Left colon (tissue), 2 donors: Measurements from ENCODE around the gene DPP10. TPM values are rescaled to one million over a fixed set of nuclear protein-coding genes. Genes with fewer than 3 reads are reported as not detected.

Experiments
- ATAC-seq: fragments of 200-7000 bp; cut with Tn5 transposase; one replicate; pipeline ENCODE4 v1.9.1; 2020; ENCODE audit warnings: mild to moderate bottlenecking, moderate library complexity
- DNase-seq, 2 donors: peaks; one replicate each; pipeline ENCODE4 v3.0.0-alpha.2; 2020
- intact Hi-C, 2 donors: fragments of 100-400 bp; cut with DNase I in 1 of 2; cut with micrococcal nuclease in 1 of 2; formaldehyde crosslinking; loops; one replicate each; pipeline versions ENCODE4 v1.11.2 to v1.14.0; 2022; cut with DNase I, micrococcal nuclease
- total RNA-seq, 2 donors: library from RNA; stranded (reverse); fragmentation: NEBNext Ultra II Directional; extraction: Animal tissue kit (Norgen Biotek cat#: 25700); gene quantifications; one replicate each; pipeline ENCODE4 v1.2.1, GENCODE V29; 2021
- donor health status: DM: no; HTN: no; CAD: no.
- donor health status: DM: yes; HTN: yes; CAD: no.

The DPP10 gene
- total RNA-seq, 2 donors from 2014 or later, result 6.1 to 11.2 TPM

- intact Hi-C loops, result no loop called here
- ATAC-seq (no peak), DNase-seq (no peak)
Measured at GRCh38 chr2:115533081-115533480, 1090.6 kb downstream of the DPP10 start.

GRCh38 chr2:115541814-115542213 is 1099.4 kb downstream of the DPP10 start:
- DNase-seq, result no peak
- ATAC-seq, result no peak
- intact Hi-C loops, result no loop called here

- DNase-seq (no peak), ATAC-seq (no peak)
- intact Hi-C loops, result no loop called here
Measured at GRCh38 chr2:115542331-115542730, 1099.9 kb downstream of the DPP10 start.

GRCh38 chr2:115543024-115543423 is 1100.6 kb downstream of the DPP10 start:
- intact Hi-C loops, result no loop called here
- no peak for ATAC-seq
- DNase-seq, result no peak

GRCh38 chr2:115543461-115543860 is 1101.0 kb downstream of the DPP10 start:
- no peak for DNase-seq
- intact Hi-C loops, result no loop called here
- no peak for ATAC-seq

GRCh38 chr2:115549611-115550130 is 1107.2 kb downstream of the DPP10 start:
- intact Hi-C loops, result no loop called here

GRCh38 chr2:115552726-115553125 is 1110.3 kb downstream of the DPP10 start:
- intact Hi-C loops, result no loop called here
- ATAC-seq (no peak), DNase-seq (no peak)

More at GRCh38 chr2:115549611-115550130, 1107.2 kb downstream of the DPP10 start:
- ATAC-seq (no peak), DNase-seq (no peak)

- ATAC-seq (no peak), DNase-seq (no peak)
- intact Hi-C loops, result no loop called here
Measured at GRCh38 chr2:115554153-115554552, 1111.7 kb downstream of the DPP10 start.

- DNase-seq, result no peak
- ATAC-seq, result no peak
Measured at GRCh38 chr2:115558725-115559124, 1116.3 kb downstream of the DPP10 start.

GRCh38 chr2:115560666-115561065 is 1118.2 kb downstream of the DPP10 start:
- ATAC-seq, result no peak
- intact Hi-C loops, result no loop called here
- DNase-seq, result no peak

More at GRCh38 chr2:115558725-115559124, 1116.3 kb downstream of the DPP10 start:
- intact Hi-C loops, result no loop called here

- DNase-seq (no peak), ATAC-seq (no peak)
- intact Hi-C loops, result no loop called here
Measured at GRCh38 chr2:115568643-115569042, 1126.2 kb downstream of the DPP10 start.

- DNase-seq (no peak), ATAC-seq (no peak)
- intact Hi-C loops, result no loop called here
Measured at GRCh38 chr2:115569547-115569946, 1127.1 kb downstream of the DPP10 start.

GRCh38 chr2:115572746-115573145 is 1130.3 kb downstream of the DPP10 start:
- intact Hi-C loops, result no loop called here

GRCh38 chr2:115573756-115574155 is 1131.3 kb downstream of the DPP10 start:
- ATAC-seq (no peak), DNase-seq (no peak)
- intact Hi-C loops, result no loop called here

More at GRCh38 chr2:115572746-115573145, 1130.3 kb downstream of the DPP10 start:
- no peak for DNase-seq
- ATAC-seq, result no peak

- DNase-seq (no peak), ATAC-seq (no peak)
- intact Hi-C loops, result no loop called here
Measured at GRCh38 chr2:115574667-115575066, 1132.2 kb downstream of the DPP10 start.

GRCh38 chr2:115580784-115581183 is 1138.3 kb downstream of the DPP10 start:
- ATAC-seq (no peak), DNase-seq (no peak)
- intact Hi-C loops, result no loop called here

GRCh38 chr2:115584507-115584906 is 1142.1 kb downstream of the DPP10 start:
- intact Hi-C loops, result no loop called here
- no peak for DNase-seq

GRCh38 chr2:115596659-115597375 is 1154.4 kb downstream of the DPP10 start:
- intact Hi-C loops, result loop anchor here in 1 of 2 donors (10.0 kb wide), 1 partner anchor 1392 kb away; no protein-coding TSS in a partner anchor
- no peak for ATAC-seq
- DNase-seq, result no peak

More at GRCh38 chr2:115584507-115584906, 1142.1 kb downstream of the DPP10 start:
- no peak for ATAC-seq

- intact Hi-C loops, result no loop called here
- ATAC-seq (no peak), DNase-seq (no peak)
Measured at GRCh38 chr2:115603285-115603684, 1160.8 kb downstream of the DPP10 start.

- DNase-seq (no peak), ATAC-seq (no peak)
- intact Hi-C loops, result no loop called here
Measured at GRCh38 chr2:115606350-115606749, 1163.9 kb downstream of the DPP10 start.

- intact Hi-C loops, result no loop called here
- ATAC-seq (no peak), DNase-seq (no peak)
Measured at GRCh38 chr2:115609978-115610377, 1167.5 kb downstream of the DPP10 start.
